ENCODE measurements around the gene ZDHHC12.
A peak's percentile ranks its signal among the peaks of the same experiment; 100 is the strongest.

Gene ZDHHC12

GRCh38 chr9:128729766-128730517 lies 6.0 kb upstream of the ZDHHC12 start:
- DNase-seq: no peak

- no peak for DNase-seq
Observed at GRCh38 chr9:128729302-128729701, 5.4 kb upstream of the ZDHHC12 start.

- DNase-seq: no peak
Observed at GRCh38 chr9:128728298-128728697, 4.4 kb upstream of the ZDHHC12 start.

- no peak for DNase-seq
Observed at GRCh38 chr9:128727640-128728248, 3.8 kb upstream of the ZDHHC12 start.

- DNase-seq: peak; percentile 25
Observed at GRCh38 chr9:128724744-128725211, 851 bp upstream of the ZDHHC12 start.

GRCh38 chr9:128723352-128723865 lies 518 bp downstream of the ZDHHC12 start:
- no peak for DNase-seq

GRCh38 chr9:128722380-128723351 lies 1.3 kb downstream of the ZDHHC12 start:
- no peak for DNase-seq

GRCh38 chr9:128721487-128722010 lies 2.4 kb downstream of the ZDHHC12 start:
- no peak for DNase-seq

- no peak for DNase-seq
Observed at GRCh38 chr9:128720841-128721486, 3.0 kb downstream of the ZDHHC12 start.

- DNase-seq: no peak
Observed at GRCh38 chr9:128719919-128720605, 3.9 kb downstream of the ZDHHC12 start.

- no peak for DNase-seq
Observed at GRCh38 chr9:128718475-128718874, 5.5 kb downstream of the ZDHHC12 start.

GRCh38 chr9:128718047-128718446 lies 5.9 kb downstream of the ZDHHC12 start:
- DNase-seq: no peak

GRCh38 chr9:128716581-128717254 lies 7.2 kb downstream of the ZDHHC12 start:
- no peak for DNase-seq

- no peak for DNase-seq
Observed at GRCh38 chr9:128715436-128715750, 8.5 kb downstream of the ZDHHC12 start.

GRCh38 chr9:128714586-128715435 lies 9.1 kb downstream of the ZDHHC12 start:
- DNase-seq: no peak

- DNase-seq: no peak
Observed at GRCh38 chr9:128713941-128714573, 9.9 kb downstream of the ZDHHC12 start.

- DNase-seq: no peak
Observed at GRCh38 chr9:128713411-128713780, 10.5 kb downstream of the ZDHHC12 start.

- DNase-seq: no peak
Observed at GRCh38 chr9:128712451-128713410, 11.2 kb downstream of the ZDHHC12 start.
